Tibial nerve (tissue), 4 donors: ENCODE data around the gene XPO5. TPM values are rescaled to one million over a fixed set of nuclear protein-coding genes. Genes with fewer than 3 reads are reported as not detected.
"Not testable (repeated sequence)": the region's sequence is repeated elsewhere in the genome, so short reads cannot be mapped to it uniquely, and the experiment has no call there.

ENCODE experiments used
- DNase-seq, 2 donors: peaks; one replicate each; pipeline ENCODE4 v3.0.0-alpha.2; 2019; ENCODE audit warnings: low spot score in 2 of 2
- H3K27ac ChIP-seq, 4 donors: fragments of 200-600 bp; sonication (generic) in 3 of 4; one replicate each; pipeline ENCODE4 v1.5.1; 2017 to 2019; ENCODE audit warnings: mild to moderate bottlenecking in 1 of 4
- H3K27me3 ChIP-seq, 2 donors: fragments of 200-600 bp; sonication (generic) in 1 of 2; one replicate each; pipeline versions ENCODE4 v1.5.1 to v1.6.0; 2017 to 2019
- H3K36me3 ChIP-seq, 3 donors: fragments of 200-600 bp; sonication (generic); one replicate each; pipeline ENCODE4 v1.5.1; 2018 to 2019
- H3K4me1 ChIP-seq, 4 donors: fragments of 200-600 bp; sonication (generic) in 3 of 4; one replicate each; pipeline ENCODE4 v1.5.1; 2017 to 2019
- H3K4me3 ChIP-seq, 4 donors: fragments of 200-600 bp; sonication (generic) in 3 of 4; one replicate each; pipeline ENCODE4 v1.5.1; 2017 to 2019; ENCODE audit warnings: mild to moderate bottlenecking in 1 of 4, moderate library complexity in 1 of 4
- H3K9me3 ChIP-seq, 4 donors: fragments of 200-600 bp; sonication (generic) in 3 of 4; one replicate each; pipeline ENCODE4 v1.5.1; 2017 to 2019
- CTCF ChIP-seq, 5 experiments: fragments of 200-600 bp in 3 of 5; fragments of 450-650 bp in 2 of 5; sonication (generic) in 3 of 5; IDR thresholded peaks; one replicate each; pipeline ENCODE4 v1.5.1; 2016 to 2019; ENCODE audit warnings: antibody characterized with exemption in 5 of 5, mild to moderate bottlenecking in 3 of 5, moderate library complexity in 2 of 5
- EP300 ChIP-seq, 2 donors: sonication (generic); formaldehyde crosslinking; IDR thresholded peaks; one replicate each; pipeline ENCODE4 v1.6.1; 2017; ENCODE audit warnings: antibody characterized with exemption in 2 of 2, mild to moderate bottlenecking in 1 of 2
- POLR2A ChIP-seq, 2 donors: fragments of 450-650 bp; IDR thresholded peaks; one replicate each; pipeline ENCODE4 v1.6.1; 2017; ENCODE audit warnings: antibody characterized with exemption in 2 of 2, mild to moderate bottlenecking in 2 of 2, moderate library complexity in 2 of 2
- WGBS, 2 donors: methylation state at CpG; one replicate each; pipeline ENCODE4 v1.1.5; 2018; 5-methylcytosine and 5-hydroxymethylcytosine counted together
- total RNA-seq, 4 donors: library from RNA; depleted of rRNA; stranded (reverse); fragments of >200 nt; gene quantifications; one replicate each; pipeline ENCODE4 v1.1.0, GENCODE V29; 2016

XPO5 gene
- total RNA-seq, 4 donors from 2014 or later: 12.5 to 38.3 (median 32.8) TPM

GRCh38 chr6:43541774-43542471 lies 33.9 kb downstream of the XPO5 start:
- Histone ChIP-seq H3K9me3 (no peaks in the 10 kb centered on the region), H3K36me3 (peaks cover 0 to 92% (median 2%) of the 10 kb centered on the region in 3 donors), H3K27ac (no peak overlapping the region), H3K4me1 (no peaks in the 10 kb centered on the region), H3K27me3 (no peaks in the 10 kb centered on the region), H3K4me3 (no peak overlapping the region)
- no peak for TF ChIP-seq EP300 (IDR thresholded peaks at IDR 0.05)
- TF ChIP-seq CTCF (IDR thresholded peaks at IDR 0.05): no peak
- no peak for TF ChIP-seq POLR2A (IDR thresholded peaks at IDR 0.05)
- DNase-seq: no peak
- WGBS, 2 donors: 94 to 95% methylated on average over 8 of the region's 8 CpGs

GRCh38 chr6:43540507-43540906 lies 35.3 kb downstream of the XPO5 start:
- no peak for DNase-seq
- no peaks in the 10 kb centered on the region for H3K4me1 ChIP-seq
- H3K36me3 ChIP-seq: peaks cover 0 to 89% (median 2%) of the 10 kb centered on the region in 3 donors
- no peaks in the 10 kb centered on the region for H3K27me3 ChIP-seq
- no peak overlapping the region for H3K27ac ChIP-seq
- TF ChIP-seq POLR2A (IDR thresholded peaks at IDR 0.05) (no peak), CTCF (IDR thresholded peaks at IDR 0.05) (no peak), EP300 (IDR thresholded peaks at IDR 0.05) (no peak)
- H3K9me3 ChIP-seq: no peaks in the 10 kb centered on the region
- WGBS, 2 donors: 91 to 97% methylated on average over 5 of the region's 5 CpGs
- no peak overlapping the region for H3K4me3 ChIP-seq

- H3K36me3 ChIP-seq: peaks cover 0 to 89% (median 0%) of the 10 kb centered on the region in 3 donors
- not testable (repeated sequence) for H3K4me3 ChIP-seq, H3K9me3 ChIP-seq, DNase-seq, H3K27ac ChIP-seq, H3K4me1 ChIP-seq, H3K27me3 ChIP-seq
- 96% methylated on average over 20 of the region's 20 CpGs for WGBS, 2 donors
These were observed 36.4 kb downstream of the XPO5 start for GRCh38 chr6:43539409-43539808.

- peaks cover 0 to 89% (median 0%) of the 10 kb centered on the region in 3 donors for H3K36me3 ChIP-seq
- not testable (repeated sequence) for H3K27ac ChIP-seq, H3K9me3 ChIP-seq, H3K4me3 ChIP-seq, H3K27me3 ChIP-seq, DNase-seq, H3K4me1 ChIP-seq
- WGBS, 2 donors: 96% methylated on average over 13 to 17 of the region's 17 CpGs
These were observed 36.9 kb downstream of the XPO5 start for GRCh38 chr6:43538986-43539385.

- DNase-seq: no peak
- WGBS, 2 donors: 88 to 90% methylated on average over 1 of the region's 1 CpG
- H3K36me3 ChIP-seq: peaks cover 0 to 97% (median 0%) of the 10 kb centered on the region in 3 donors
These were observed 43.6 kb downstream of the XPO5 start for GRCh38 chr6:43532201-43532600.

More at GRCh38 chr6:43532201-43532600, 43.6 kb downstream of the XPO5 start:
- no peaks in the 10 kb centered on the region for H3K27me3 ChIP-seq
- H3K9me3 ChIP-seq: no peaks in the 10 kb centered on the region
- TF ChIP-seq EP300 (IDR thresholded peaks at IDR 0.05) (no peak), CTCF (IDR thresholded peaks at IDR 0.05) (no peak), POLR2A (IDR thresholded peaks at IDR 0.05) (no peak)
- H3K27ac ChIP-seq: no peak overlapping the region
- H3K4me1 ChIP-seq: no peaks in the 10 kb centered on the region
- no peak overlapping the region for H3K4me3 ChIP-seq
